DOHH2 (cell line): Measurements from ENCODE around the gene AHCY.

Experiments
- EZH2phosphoT487 ChIP-seq: fragments of 200-600 bp; sonication (generic); IDR thresholded peaks from 2 replicates; pipeline ENCODE4 v1.6.1; 2017; ENCODE audit warnings: borderline replicate concordance, mild to moderate bottlenecking, antibody characterized with exemption, low read length, moderate library complexity, mixed read lengths
- TF ChIP-seq, protein P1 (sequence below): fragments of 200-600 bp; sonication (generic); IDR thresholded peaks from one replicate; pipeline ENCODE4 v1.5.1; 2014; ENCODE audit warnings: antibody characterized with exemption, mild to moderate bottlenecking, low read depth, low read length; ENCODE audit not compliant: poor library complexity, severe bottlenecking

DNA sequence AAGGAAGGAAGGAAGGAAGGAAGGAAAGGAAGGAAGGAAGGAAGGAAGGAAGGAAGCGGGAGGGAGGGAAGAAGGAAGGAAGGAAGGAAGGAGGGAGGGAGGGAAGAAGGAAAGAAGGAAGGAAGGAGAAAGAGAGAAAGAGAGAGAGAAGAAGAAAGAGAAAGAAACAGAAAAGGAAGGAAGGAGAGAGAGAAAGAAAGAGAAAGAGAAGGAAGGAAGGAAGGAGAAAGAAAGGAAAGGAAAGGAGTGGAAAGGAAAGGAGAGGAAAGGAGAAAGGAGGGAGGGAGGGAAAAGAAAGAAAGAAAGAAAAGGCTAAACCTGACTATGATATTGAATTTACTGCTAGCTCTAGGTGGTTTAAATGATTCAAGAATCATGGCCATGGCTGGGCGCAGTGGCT is 67.3 kb downstream of the AHCY start:
- no peak for TF ChIP-seq EZH2phosphoT487
- TF ChIP-seq, protein P1, sequence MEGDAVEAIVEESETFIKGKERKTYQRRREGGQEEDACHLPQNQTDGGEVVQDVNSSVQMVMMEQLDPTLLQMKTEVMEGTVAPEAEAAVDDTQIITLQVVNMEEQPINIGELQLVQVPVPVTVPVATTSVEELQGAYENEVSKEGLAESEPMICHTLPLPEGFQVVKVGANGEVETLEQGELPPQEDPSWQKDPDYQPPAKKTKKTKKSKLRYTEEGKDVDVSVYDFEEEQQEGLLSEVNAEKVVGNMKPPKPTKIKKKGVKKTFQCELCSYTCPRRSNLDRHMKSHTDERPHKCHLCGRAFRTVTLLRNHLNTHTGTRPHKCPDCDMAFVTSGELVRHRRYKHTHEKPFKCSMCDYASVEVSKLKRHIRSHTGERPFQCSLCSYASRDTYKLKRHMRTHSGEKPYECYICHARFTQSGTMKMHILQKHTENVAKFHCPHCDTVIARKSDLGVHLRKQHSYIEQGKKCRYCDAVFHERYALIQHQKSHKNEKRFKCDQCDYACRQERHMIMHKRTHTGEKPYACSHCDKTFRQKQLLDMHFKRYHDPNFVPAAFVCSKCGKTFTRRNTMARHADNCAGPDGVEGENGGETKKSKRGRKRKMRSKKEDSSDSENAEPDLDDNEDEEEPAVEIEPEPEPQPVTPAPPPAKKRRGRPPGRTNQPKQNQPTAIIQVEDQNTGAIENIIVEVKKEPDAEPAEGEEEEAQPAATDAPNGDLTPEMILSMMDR, result no peak
